ENCODE data around the gene CHRNA3.
"Not testable (repeated sequence)": the region's sequence is repeated elsewhere in the genome, so short reads cannot be mapped to it uniquely, and the experiment has no call there.

Gene CHRNA3

DNA sequence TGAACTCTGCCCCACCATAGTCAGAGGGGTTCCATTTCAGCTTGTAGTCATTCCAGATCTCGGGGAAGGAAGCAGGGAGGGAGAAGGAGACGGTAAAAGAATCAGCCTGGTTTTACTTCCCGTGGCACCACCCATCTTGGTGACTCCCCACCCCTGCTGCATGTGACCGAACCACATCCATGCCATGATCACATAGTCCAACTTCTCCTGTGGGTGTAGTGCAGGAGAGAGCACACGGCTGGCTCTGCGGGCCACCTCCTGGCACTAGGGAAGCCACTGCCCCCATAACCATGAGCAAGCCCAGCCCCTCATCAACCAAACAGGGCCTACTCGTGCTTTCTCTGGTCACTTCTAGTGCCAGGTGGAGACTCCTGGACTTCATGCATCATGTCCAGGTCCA is 3.7 kb downstream of the CHRNA3 start:
- Histone ChIP-seq H3K27ac (ENCODE audit: low read depth, low read length) (no peak overlapping the region), H3K4me1 (ENCODE audit: control insufficient read depth, insufficient read depth, low read length) (peaks cover 6% of the 10 kb centered on the region; the same call in 1 of the 2 replicates), H3K9me3 (ENCODE audit: control insufficient read depth, insufficient read depth, low read length) (no peaks in the 10 kb centered on the region), H3K27me3 (ENCODE audit: control insufficient read depth, insufficient read depth, low read length) (peaks cover 33% of the 10 kb centered on the region), H3K9ac (ENCODE audit: low read depth, low read length) (no peak overlapping the region), H3K4me3 (ENCODE audit: low read depth, low read length) (no peak overlapping the region), H3K36me3 (ENCODE audit: control insufficient read depth, insufficient read depth, low read length) (no peaks in the 10 kb centered on the region)

- peaks cover 27% of the 10 kb centered on the region for H3K27me3 ChIP-seq (ENCODE audit: control insufficient read depth, insufficient read depth, low read length)
- no peak overlapping the region for H3K9ac ChIP-seq (ENCODE audit: low read depth, low read length)
- H3K4me1 ChIP-seq (ENCODE audit: control insufficient read depth, insufficient read depth, low read length): peaks cover 6% of the 10 kb centered on the region; the same call in 1 of the 2 replicates
- H3K27ac ChIP-seq (ENCODE audit: low read depth, low read length): no peak overlapping the region
- no peak overlapping the region for H3K4me3 ChIP-seq (ENCODE audit: low read depth, low read length)
- no peaks in the 10 kb centered on the region for H3K36me3 ChIP-seq (ENCODE audit: control insufficient read depth, insufficient read depth, low read length)
- no peaks in the 10 kb centered on the region for H3K9me3 ChIP-seq (ENCODE audit: control insufficient read depth, insufficient read depth, low read length)
Observed at GRCh38 chr15:78616506-78616905, 4.3 kb downstream of the CHRNA3 start.

GRCh38 chr15:78615151-78615589 is 5.6 kb downstream of the CHRNA3 start:
- Histone ChIP-seq H3K9me3 (ENCODE audit: control insufficient read depth, insufficient read depth, low read length) (no peaks in the 10 kb centered on the region), H3K36me3 (ENCODE audit: control insufficient read depth, insufficient read depth, low read length) (no peaks in the 10 kb centered on the region), H3K4me1 (ENCODE audit: control insufficient read depth, insufficient read depth, low read length) (peaks cover 6% of the 10 kb centered on the region; the same call in 1 of the 2 replicates), H3K27me3 (ENCODE audit: control insufficient read depth, insufficient read depth, low read length) (peaks cover 14% of the 10 kb centered on the region), H3K9ac (ENCODE audit: low read depth, low read length) (no peak overlapping the region), H3K27ac (ENCODE audit: low read depth, low read length) (no peak overlapping the region), H3K4me3 (ENCODE audit: low read depth, low read length) (no peak overlapping the region)

DNA sequence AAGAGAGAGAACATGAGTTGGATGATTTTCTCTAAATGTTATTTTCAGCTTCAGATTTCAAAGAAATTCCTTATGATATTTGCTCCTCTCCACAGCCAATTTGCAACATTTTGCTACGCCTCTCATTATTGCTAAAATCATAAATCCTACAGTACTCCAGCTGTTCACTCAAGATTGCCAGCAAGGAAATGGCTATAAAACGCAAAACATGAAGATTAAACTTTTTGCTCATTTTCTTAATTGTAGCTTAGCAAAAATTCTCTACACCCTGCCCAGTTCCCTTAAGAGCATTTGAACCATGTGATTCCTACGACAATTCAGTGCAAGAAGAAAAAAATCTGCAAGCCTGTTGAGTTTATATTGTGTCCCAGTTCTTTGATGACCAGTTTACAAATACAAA is 6.8 kb downstream of the CHRNA3 start:
- Histone ChIP-seq H3K36me3 (ENCODE audit: control insufficient read depth, insufficient read depth, low read length) (no peaks in the 10 kb centered on the region), H3K4me3 (ENCODE audit: low read depth, low read length) (no peak overlapping the region), H3K4me1 (ENCODE audit: control insufficient read depth, insufficient read depth, low read length) (no peaks in the 10 kb centered on the region; the same call in 1 of the 2 replicates), H3K27ac (ENCODE audit: low read depth, low read length) (no peak overlapping the region), H3K9ac (ENCODE audit: low read depth, low read length) (no peak overlapping the region), H3K9me3 (ENCODE audit: control insufficient read depth, insufficient read depth, low read length) (no peaks in the 10 kb centered on the region), H3K27me3 (ENCODE audit: control insufficient read depth, insufficient read depth, low read length) (peaks cover 2% of the 10 kb centered on the region)

DNA sequence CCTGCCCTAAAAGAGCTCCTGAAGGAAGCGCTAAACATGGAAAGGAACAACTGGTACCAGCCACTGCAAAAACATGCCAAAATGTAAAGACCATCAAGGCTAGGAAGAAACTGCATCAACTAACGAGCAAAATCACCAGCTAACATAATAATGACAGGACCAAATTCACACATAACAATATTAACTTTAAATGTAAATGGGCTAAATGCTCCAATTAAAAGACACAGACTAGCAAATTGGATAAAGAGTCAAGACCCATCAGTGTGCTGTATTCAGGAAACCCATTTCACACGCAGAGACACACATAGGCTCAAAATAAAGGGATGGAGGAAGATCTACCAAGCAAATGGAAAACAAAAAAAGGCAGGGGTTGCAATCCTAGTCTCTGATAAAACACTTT is 11.2 kb downstream of the CHRNA3 start:
- H3K36me3 ChIP-seq (ENCODE audit: control insufficient read depth, insufficient read depth, low read length); H3K4me1 ChIP-seq (ENCODE audit: control insufficient read depth, insufficient read depth, low read length); H3K27ac ChIP-seq (ENCODE audit: low read depth, low read length); H3K4me3 ChIP-seq (ENCODE audit: low read depth, low read length); H3K9me3 ChIP-seq (ENCODE audit: control insufficient read depth, insufficient read depth, low read length); H3K27me3 ChIP-seq (ENCODE audit: control insufficient read depth, insufficient read depth, low read length); H3K9ac ChIP-seq (ENCODE audit: low read depth, low read length): not testable (repeated sequence)

DNA sequence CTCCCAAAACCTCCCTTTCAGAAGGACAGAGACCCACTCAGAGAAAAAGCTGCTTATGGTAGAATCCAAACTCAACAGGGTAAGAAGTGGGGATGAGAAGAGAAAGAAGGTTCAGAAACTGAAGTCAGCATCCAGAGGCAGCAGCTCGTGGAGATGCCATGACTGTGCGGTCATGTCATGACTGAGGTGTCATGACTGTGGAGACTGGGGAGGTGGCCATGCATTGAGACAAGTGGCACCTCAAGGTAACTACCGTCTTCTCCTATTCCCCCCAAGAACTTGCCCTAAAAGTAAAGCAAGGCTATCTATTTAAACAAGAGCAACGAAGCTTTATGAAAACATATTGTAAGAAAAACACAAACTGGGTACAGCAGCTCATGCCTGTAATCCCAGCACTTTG is 15.1 kb downstream of the CHRNA3 start:
- H3K9me3 ChIP-seq (ENCODE audit: control insufficient read depth, insufficient read depth, low read length): no peaks in the 10 kb centered on the region; the same call in 1 of the 2 replicates
- no peak overlapping the region for H3K27ac ChIP-seq (ENCODE audit: low read depth, low read length)
- no peaks in the 10 kb centered on the region for H3K4me1 ChIP-seq (ENCODE audit: control insufficient read depth, insufficient read depth, low read length)
- no peaks in the 10 kb centered on the region for H3K36me3 ChIP-seq (ENCODE audit: control insufficient read depth, insufficient read depth, low read length)
- H3K27me3 ChIP-seq (ENCODE audit: control insufficient read depth, insufficient read depth, low read length): no peaks in the 10 kb centered on the region
- no peak overlapping the region for H3K4me3 ChIP-seq (ENCODE audit: low read depth, low read length)
- H3K9ac ChIP-seq (ENCODE audit: low read depth, low read length): no peak overlapping the region

- no peak overlapping the region for H3K27ac ChIP-seq (ENCODE audit: low read depth, low read length)
- H3K9ac ChIP-seq (ENCODE audit: low read depth, low read length): no peak overlapping the region
- H3K4me3 ChIP-seq (ENCODE audit: low read depth, low read length): no peak overlapping the region
- H3K4me1 ChIP-seq (ENCODE audit: control insufficient read depth, insufficient read depth, low read length): no peaks in the 10 kb centered on the region
- H3K36me3 ChIP-seq (ENCODE audit: control insufficient read depth, insufficient read depth, low read length): no peaks in the 10 kb centered on the region
- no peaks in the 10 kb centered on the region; the same call in 1 of the 2 replicates for H3K9me3 ChIP-seq (ENCODE audit: control insufficient read depth, insufficient read depth, low read length)
- no peaks in the 10 kb centered on the region for H3K27me3 ChIP-seq (ENCODE audit: control insufficient read depth, insufficient read depth, low read length)
Observed at GRCh38 chr15:78605201-78605600, 15.6 kb downstream of the CHRNA3 start.

DNA sequence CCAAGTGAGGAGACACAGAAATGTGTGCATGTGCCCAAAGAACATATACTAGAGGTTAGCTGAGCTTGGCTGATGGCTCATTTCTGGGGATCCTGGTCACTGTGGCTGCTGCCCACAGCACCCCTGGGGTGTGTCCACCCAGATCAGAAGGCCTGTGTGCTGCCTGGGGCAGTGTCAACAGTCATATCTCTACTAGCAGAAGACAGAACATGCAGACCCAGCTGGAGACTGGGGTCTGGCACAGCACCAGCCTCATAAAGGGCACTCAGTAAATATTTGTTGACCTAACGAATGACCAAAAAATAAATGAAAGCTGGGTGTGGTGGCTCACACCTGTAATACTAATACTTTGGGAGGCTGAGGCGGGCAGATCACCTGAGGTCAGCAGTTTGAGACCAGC is 16.4 kb downstream of the CHRNA3 start:
- no peaks in the 10 kb centered on the region for H3K27me3 ChIP-seq (ENCODE audit: control insufficient read depth, insufficient read depth, low read length)
- H3K9ac ChIP-seq (ENCODE audit: low read depth, low read length): no peak overlapping the region
- H3K4me3 ChIP-seq (ENCODE audit: low read depth, low read length): no peak overlapping the region
- H3K9me3 ChIP-seq (ENCODE audit: control insufficient read depth, insufficient read depth, low read length): no peaks in the 10 kb centered on the region; the same call in 1 of the 2 replicates
- H3K4me1 ChIP-seq (ENCODE audit: control insufficient read depth, insufficient read depth, low read length): no peaks in the 10 kb centered on the region
- no peak overlapping the region for H3K27ac ChIP-seq (ENCODE audit: low read depth, low read length)
- H3K36me3 ChIP-seq (ENCODE audit: control insufficient read depth, insufficient read depth, low read length): no peaks in the 10 kb centered on the region

DNA sequence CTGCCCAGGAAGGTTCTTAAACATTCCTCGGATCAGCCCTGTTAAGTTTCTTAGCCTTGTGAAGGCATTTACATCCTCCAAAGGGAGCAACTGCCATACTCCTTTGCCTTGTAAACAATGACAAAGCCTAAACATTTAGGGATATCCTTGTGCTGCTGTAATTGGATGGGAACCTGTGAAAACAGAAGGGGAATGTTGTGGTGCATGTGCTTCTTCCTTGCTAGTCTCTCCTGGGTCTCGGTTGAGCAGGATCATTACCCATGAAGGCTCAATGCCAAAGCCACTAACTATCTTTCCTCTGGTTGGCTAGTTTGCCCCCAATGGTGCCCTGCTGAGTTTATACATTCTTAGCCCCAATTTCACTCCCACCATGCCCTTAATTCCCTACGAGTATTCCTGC is 17.3 kb downstream of the CHRNA3 start:
- Histone ChIP-seq H3K9me3 (ENCODE audit: control insufficient read depth, insufficient read depth, low read length) (no peaks in the 10 kb centered on the region; the same call in 1 of the 2 replicates), H3K4me1 (ENCODE audit: control insufficient read depth, insufficient read depth, low read length) (no peaks in the 10 kb centered on the region), H3K9ac (ENCODE audit: low read depth, low read length) (no peak overlapping the region), H3K27me3 (ENCODE audit: control insufficient read depth, insufficient read depth, low read length) (no peaks in the 10 kb centered on the region), H3K27ac (ENCODE audit: low read depth, low read length) (no peak overlapping the region), H3K36me3 (ENCODE audit: control insufficient read depth, insufficient read depth, low read length) (no peaks in the 10 kb centered on the region), H3K4me3 (ENCODE audit: low read depth, low read length) (no peak overlapping the region)

DNA sequence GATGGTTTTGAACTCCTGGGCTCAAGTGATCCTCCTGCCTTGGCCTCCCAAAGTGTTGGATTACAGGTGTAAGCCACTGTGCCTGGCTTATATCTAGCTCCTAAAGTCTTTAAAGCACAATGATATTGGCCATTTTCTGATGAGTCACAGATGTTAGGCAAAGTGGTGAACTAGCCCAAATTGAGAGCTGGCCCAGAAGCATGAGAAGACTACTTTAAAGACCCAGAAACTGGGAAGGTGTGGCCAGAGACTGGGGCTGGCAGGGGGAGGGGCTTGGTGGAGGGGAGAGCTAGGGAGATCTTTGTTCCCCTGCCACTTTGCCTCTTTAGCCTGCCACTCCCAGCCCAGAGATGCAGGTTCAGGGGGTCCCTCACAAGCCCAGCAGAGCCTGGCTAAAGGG is 21.6 kb downstream of the CHRNA3 start:
- Histone ChIP-seq H3K4me1 (ENCODE audit: control insufficient read depth, insufficient read depth, low read length) (no peaks in the 10 kb centered on the region), H3K27me3 (ENCODE audit: control insufficient read depth, insufficient read depth, low read length) (no peaks in the 10 kb centered on the region), H3K36me3 (ENCODE audit: control insufficient read depth, insufficient read depth, low read length) (peaks cover 3% of the 10 kb centered on the region; the same call in 1 of the 2 replicates), H3K9ac (ENCODE audit: low read depth, low read length) (no peak overlapping the region), H3K27ac (ENCODE audit: low read depth, low read length) (no peak overlapping the region), H3K4me3 (ENCODE audit: low read depth, low read length) (no peak overlapping the region), H3K9me3 (ENCODE audit: control insufficient read depth, insufficient read depth, low read length) (no peaks in the 10 kb centered on the region)

DNA sequence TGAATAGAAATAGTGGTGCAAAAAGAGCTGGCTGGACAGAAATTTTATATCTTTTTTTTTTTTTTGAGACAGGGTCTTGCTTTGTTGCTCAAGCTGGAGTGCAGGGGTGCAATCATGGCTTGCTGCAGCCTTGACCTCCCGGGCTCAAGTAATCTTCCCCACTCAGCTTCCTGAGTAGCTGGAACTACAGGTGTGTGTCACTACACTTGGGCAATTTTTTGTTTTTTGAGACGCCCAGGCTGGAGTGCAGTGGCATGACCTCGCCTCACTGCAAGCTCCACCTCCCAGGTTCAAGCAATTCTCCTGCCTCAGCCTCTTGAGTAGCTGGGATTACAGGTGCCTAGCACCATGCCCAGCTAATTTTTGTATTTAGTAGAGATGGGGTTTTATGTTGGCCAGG is 22.4 kb downstream of the CHRNA3 start:
- Histone ChIP-seq H3K36me3 (ENCODE audit: control insufficient read depth, insufficient read depth, low read length) (peaks cover 9% of the 10 kb centered on the region), H3K27me3 (ENCODE audit: control insufficient read depth, insufficient read depth, low read length) (no peaks in the 10 kb centered on the region), H3K9ac (ENCODE audit: low read depth, low read length) (no peak overlapping the region), H3K4me1 (ENCODE audit: control insufficient read depth, insufficient read depth, low read length) (no peaks in the 10 kb centered on the region), H3K4me3 (ENCODE audit: low read depth, low read length) (no peak overlapping the region), H3K9me3 (ENCODE audit: control insufficient read depth, insufficient read depth, low read length) (no peaks in the 10 kb centered on the region), H3K27ac (ENCODE audit: low read depth, low read length) (no peak overlapping the region)

- Histone ChIP-seq H3K27ac (ENCODE audit: low read depth, low read length) (no peak overlapping the region), H3K4me3 (ENCODE audit: low read depth, low read length) (no peak overlapping the region), H3K36me3 (ENCODE audit: control insufficient read depth, insufficient read depth, low read length) (peaks cover 17% of the 10 kb centered on the region), H3K4me1 (ENCODE audit: control insufficient read depth, insufficient read depth, low read length) (no peaks in the 10 kb centered on the region), H3K9me3 (ENCODE audit: control insufficient read depth, insufficient read depth, low read length) (no peaks in the 10 kb centered on the region), H3K27me3 (ENCODE audit: control insufficient read depth, insufficient read depth, low read length) (no peaks in the 10 kb centered on the region), H3K9ac (ENCODE audit: low read depth, low read length) (no peak overlapping the region)
Observed at GRCh38 chr15:78597583-78597982, 23.2 kb downstream of the CHRNA3 start.

Measured in HUES48 (cell line).